GM18870 (cell line): ENCODE measurements around the gene SIPA1L3.
A peak's percentile ranks its signal among the peaks of the same experiment; 100 is the strongest.
"Not testable (repeated sequence)": the region's sequence is repeated elsewhere in the genome, so short reads cannot be mapped to it uniquely, and the experiment has no call there.

Experiments used
- ATAC-seq: cut with Tn5 transposase; IDR thresholded peaks from one replicate; pipeline ENCODE4 v1.9.1; 2021; ENCODE audit warnings: moderate library complexity; ENCODE audit not compliant: unreplicated experiment

Gene SIPA1L3

DNA sequence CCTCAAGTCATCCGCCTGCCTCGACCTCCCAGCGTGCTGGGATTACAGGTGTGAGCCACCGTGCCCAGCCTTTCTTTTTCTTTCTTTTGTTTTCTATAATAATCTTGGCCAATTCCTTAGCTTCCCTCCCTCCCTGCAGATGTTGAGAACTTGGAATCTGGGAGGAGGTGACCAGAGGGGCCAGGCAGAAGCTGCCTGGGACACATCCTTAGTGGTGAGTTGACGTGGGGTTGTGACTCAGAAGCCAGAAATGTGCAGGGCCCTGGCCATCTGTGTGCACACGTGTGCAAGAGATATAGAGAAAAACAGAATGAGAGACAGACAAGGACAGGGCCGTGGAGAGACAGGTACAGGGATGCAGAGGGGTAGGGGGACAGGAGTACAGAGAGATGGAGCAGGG lies 154.3 kb downstream of the SIPA1L3 start:
- no peak for ATAC-seq

DNA sequence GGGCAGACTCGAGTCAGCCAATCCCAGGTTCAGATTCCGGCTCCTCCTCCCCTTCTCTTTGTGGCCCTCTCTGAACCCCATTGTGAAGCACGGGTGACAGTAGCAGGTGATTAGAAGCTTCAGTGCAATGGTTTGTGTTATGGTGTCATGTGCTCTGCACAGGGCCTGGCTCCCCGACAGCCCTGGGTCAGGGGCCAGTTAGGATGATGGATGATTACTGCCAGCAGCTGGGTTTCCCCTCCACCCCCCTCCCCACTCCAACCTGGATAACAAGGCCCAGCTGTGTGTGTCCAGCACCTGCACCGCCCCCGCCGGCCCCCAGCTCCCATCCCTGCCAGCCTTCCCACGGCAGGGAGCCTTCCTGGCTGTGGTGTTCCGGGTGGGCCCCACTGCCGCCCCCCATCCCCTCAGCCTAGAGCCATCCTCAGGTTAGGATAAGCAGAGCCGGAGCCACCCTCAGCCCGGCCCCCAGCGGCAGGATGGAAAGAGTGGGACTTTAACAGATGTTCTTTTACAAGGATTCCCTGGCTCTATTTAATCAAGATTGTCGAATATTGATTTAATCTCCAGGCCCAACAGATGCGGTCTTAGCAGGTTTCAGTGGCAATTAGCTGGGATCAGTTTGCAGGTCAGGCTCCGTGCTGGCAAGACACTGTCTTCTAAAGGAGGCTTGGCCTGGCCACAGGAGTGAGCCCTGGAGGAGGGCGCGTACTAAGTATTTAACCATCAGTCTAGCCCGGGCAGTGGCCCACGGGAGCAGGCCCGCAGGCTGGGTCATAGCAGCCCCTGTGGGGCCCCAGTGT lies 156.2 kb downstream of the SIPA1L3 start:
- no peak for ATAC-seq

GRCh38 chr19:38063928-38064327 lies 156.9 kb downstream of the SIPA1L3 start:
- ATAC-seq: no peak

- ATAC-seq: no peak
Measured at GRCh38 chr19:38064661-38065425, 157.8 kb downstream of the SIPA1L3 start.

DNA sequence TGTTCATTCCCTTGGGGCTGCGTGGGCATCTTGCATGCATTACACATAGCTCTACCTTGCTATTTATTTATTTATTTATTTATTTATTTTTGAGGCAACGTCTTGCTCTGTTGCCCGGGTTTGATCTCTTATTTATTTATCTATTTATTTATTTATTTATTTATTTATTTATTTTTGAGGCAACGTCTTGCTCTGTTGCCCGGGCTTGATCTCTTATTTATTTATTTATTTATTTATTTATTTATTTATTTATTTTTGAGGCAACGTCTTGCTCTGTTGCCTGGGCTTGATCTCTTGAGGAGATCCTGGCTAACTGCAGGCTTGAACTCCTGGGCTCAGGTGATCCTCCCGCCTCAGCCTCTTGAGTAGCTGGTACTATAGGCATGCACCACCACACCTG lies 158.8 kb downstream of the SIPA1L3 start:
- not testable (repeated sequence) for ATAC-seq

- ATAC-seq: no peak
Measured at GRCh38 chr19:38068826-38069225, 161.8 kb downstream of the SIPA1L3 start.

- no peak for ATAC-seq
Measured at GRCh38 chr19:38070573-38070972, 163.6 kb downstream of the SIPA1L3 start.

DNA sequence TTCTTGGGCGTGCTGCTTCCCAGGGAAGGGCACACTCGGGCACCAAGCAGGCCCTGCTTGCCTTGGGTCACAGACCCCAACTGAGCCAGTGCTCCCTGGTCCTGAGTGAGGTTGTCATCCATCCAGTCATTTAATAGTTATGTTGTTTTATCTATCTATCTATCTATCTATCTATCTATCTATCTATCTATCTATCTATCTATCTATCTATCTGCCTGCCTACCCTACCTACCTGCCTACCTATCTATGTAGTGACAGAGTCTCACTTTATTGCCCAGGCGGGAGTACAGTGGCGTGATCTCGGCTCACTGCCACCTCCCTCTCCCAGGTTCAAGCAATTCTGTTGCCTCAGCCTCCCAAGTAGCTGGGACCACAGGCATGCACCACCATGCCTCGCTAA lies 164.0 kb downstream of the SIPA1L3 start:
- not testable (repeated sequence) for ATAC-seq

GRCh38 chr19:38071647-38072046 lies 164.6 kb downstream of the SIPA1L3 start:
- no peak for ATAC-seq

DNA sequence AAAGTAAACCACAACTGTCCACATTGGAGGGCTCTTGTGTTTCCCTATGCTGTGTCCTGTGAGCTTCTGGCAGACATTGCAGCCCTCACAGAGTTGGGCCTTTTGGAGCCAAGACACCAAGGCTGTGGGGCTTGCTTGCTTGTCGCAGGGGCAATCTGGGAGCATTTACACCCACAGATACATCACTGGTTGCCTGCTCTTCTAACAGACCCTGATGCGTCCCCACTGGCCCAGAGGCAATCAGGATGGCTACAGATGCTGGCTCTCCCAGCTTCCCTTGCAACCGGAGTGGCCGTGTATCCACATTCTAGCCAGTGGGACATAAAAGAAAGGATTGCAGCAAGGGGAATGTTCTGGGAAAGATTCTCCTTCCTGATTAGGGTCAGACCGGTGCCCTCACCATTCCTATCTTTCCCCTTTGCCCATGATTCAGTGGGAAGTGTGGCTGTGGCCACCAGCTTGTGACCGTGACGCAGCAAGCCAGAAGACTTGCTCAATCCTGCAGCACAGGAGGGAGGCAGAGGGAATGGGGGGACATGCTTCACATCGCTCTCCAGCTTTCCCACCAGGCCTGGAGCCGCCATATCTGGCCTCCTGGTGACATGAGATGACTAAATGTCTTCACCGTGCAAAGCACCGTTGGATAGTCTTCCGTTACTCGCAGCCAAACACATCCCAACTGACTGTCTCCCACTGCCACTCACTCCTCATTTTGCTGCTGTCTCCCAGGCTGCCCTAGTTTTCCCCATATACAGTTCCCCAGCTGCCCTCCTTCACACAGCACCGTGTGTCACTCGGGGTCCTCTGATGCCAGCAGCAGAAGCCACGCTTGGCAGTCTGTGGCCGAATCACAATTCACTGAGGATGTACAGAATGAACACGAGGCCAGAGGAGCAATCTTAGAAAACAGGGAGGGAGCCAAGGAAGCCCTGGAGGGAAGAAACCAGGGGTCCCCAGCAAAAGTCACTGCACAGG lies 166.1 kb downstream of the SIPA1L3 start:
- ATAC-seq: no peak

DNA sequence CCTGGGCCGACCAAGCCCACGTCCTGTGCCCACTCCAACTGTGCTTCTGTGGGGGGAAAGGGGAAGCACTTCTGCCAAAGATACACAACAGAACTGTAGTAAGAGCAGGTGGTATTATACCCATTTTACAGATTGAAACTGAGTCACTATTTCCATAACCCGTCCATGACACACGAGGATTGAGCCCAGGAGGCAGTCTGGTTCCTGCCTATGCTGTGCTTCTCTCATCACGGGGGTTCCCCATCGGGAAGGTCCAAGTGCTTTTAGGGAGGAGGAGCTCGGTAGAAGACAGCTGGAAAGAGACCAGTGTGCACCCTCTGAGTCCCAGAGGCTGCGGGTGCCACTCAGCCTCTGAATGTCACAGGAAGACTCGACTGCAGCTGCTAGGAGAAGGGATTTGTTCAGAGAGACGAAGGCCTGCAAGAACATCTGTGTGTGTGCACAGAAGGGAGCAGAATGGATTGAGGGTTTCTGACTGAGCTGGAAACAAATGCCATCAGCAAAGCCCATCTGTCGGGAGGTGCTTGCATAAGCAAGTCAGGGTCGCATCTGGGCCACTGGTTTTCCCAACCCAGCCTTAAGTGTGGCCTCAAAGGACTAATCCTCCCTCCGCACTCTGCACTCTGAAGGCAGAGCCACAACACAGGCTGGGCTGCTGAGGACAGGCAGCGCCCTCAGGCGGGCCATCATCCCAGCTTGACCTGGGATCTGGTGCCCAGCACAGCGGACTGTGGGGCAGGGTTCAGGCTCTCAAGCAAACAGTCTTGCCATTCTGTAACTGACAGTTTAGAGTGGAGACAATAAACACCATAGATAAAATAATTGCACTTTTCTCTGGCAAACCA lies 167.1 kb downstream of the SIPA1L3 start:
- ATAC-seq: no peak

GRCh38 chr19:38076337-38076736 lies 169.3 kb downstream of the SIPA1L3 start:
- ATAC-seq: no peak

- no peak for ATAC-seq
Measured at GRCh38 chr19:38078302-38078930, 171.4 kb downstream of the SIPA1L3 start.

GRCh38 chr19:38079926-38080380 lies 172.9 kb downstream of the SIPA1L3 start:
- ATAC-seq: peak; percentile 70

DNA sequence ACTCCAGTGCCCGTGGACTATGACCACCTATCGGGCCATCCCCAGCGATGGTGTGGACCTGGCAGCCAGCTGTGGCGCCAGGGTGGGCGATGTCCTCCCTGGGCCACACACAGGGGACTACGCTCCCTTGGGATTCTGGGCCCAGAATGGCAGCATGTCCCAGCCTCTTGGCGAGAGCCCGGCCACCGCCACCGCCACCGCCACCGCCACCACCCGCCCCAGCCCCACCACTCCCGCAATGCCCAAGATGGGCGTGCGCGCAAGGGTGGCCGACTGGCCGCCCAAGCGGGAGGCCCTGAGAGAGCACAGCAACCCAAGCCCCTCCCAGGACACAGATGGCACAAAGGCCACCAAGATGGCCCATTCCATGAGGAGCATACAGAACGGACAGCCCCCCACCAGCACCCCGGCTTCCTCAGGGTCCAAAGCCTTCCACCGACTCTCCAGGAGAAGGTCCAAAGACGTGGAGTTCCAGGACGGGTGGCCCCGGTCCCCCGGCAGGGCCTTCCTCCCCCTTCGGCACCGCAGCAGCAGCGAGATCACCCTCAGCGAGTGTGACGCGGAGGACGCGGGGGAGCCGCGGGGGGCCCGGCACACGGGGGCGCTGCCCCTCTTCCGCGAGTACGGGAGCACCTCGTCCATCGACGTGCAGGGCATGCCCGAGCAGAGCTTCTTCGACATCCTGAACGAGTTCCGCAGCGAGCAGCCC lies 174.7 kb downstream of the SIPA1L3 start:
- no peak for ATAC-seq

GRCh38 chr19:38082256-38083118 lies 175.5 kb downstream of the SIPA1L3 start:
- ATAC-seq: no peak

DNA sequence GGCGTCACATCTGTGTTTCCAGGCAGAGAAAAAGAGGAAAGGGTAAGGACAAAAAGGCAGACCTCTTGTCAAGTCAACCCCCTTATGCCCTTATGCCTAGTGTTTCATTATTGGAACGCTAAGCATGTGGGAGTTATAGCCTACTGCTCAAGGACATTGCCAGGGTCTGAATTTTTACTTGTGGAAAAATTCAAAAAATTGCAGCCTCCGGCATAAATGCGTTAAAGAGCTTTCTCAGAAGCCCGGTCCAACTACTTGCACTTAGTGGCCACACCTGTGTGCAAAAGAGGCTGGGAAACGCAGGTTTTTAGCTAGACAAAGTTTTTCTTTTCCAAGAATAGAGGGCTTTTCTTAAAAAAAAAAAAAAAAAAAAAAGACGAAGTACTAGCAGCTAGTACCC lies 177.2 kb downstream of the SIPA1L3 start:
- ATAC-seq: no peak

DNA sequence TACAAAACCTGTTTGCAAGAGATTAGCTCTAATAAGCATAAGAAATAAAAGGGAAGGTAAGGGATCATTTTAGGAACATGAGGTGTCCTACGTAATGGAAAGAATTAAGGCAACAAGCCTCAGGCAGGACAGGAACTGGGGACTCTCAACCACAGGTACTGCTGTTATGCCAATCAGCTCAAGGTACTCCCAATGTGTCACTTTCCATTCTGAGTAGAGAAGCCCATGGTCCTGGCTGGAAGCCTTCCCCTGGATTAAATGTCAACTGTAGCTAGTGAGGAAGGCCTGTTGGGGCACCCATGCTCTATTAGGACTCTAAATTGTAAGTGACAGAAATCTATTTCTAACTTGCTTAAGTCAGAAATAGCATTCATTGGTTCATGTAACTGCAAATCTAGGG lies 182.4 kb downstream of the SIPA1L3 start:
- ATAC-seq: no peak
